Left ventricle myocardium superior (tissue), 1 donor: ENCODE results near the gene YTHDF2. TPM values are rescaled to one million over a fixed set of nuclear protein-coding genes. Genes with fewer than 3 reads are reported as not detected.
A peak's percentile ranks its signal among the peaks of the same experiment; 100 is the strongest.
"Not testable (repeated sequence)": the region's sequence is repeated elsewhere in the genome, so short reads cannot be mapped to it uniquely, and the experiment has no call there.

ENCODE experiments used
- ATAC-seq: fragments of 200-7000 bp; cut with Tn5 transposase; one replicate; pipeline ENCODE4 v1.9.1; 2020; ENCODE audit warnings: mild to moderate bottlenecking, moderate library complexity
- DNase-seq: peaks from one replicate; pipeline ENCODE4 v3.0.0-alpha.2; 2020
- intact Hi-C: fragments of 100-400 bp; cut with micrococcal nuclease; formaldehyde crosslinking; loops from one replicate; pipeline ENCODE4 v1.11.0; 2022
- long read RNA-seq: library from polyadenylated mRNA; unstranded; transcript quantifications from one replicate; pipeline ENCODE4 v2.0.0, GENCODE V29; 2021
- total RNA-seq: library from RNA; stranded (reverse); fragmentation: NEBNext Ultra II Directional; extraction: Animal tissue kit (Norgen Biotek cat#: 25700); gene quantifications from one replicate; pipeline ENCODE4 v1.2.1, GENCODE V29; 2021
- donor health status: DM: no; HTN: yes; CAD: no; lungs with severe emphysema.

Gene YTHDF2
- 36.0 TPM for total RNA-seq
- long read RNA-seq, transcript YTHDF2-201 (5 exons, 2,925 nt), result major isoform, 51 of 64 reads
- long read RNA-seq, partial matches to known transcripts, result 5 of 64 reads
- long read RNA-seq, other reads (novel, unspliced or antisense), result 7 of 64 reads

- peak; percentile 99 for ATAC-seq
- intact Hi-C loops, result loop anchor here (10.0 kb wide), 1 partner anchor 92 kb away; the partner anchor contains the start of genes RNU11 and TAF12
- DNase-seq, result peak; percentile 99
These were observed at the start of gene YTHDF2 for GRCh38 chr1:28736450-28737306. Gene YTHDF2, plus strand, starts transcription at chr1:28736940. Its CDS starts 181 bp downstream, at chr1:28737121.

- intact Hi-C loops, DNase-seq, ATAC-seq: not testable (repeated sequence)
These were observed 45.1 kb upstream of the YTHDF2 start for GRCh38 chr1:28691627-28692026.

- DNase-seq (no peak), ATAC-seq (no peak)
- intact Hi-C loops, result no loop called here
These were observed 33.1 kb upstream of the YTHDF2 start for GRCh38 chr1:28703629-28704028.

GRCh38 chr1:28716336-28716735 lies 20.4 kb upstream of the YTHDF2 start:
- ATAC-seq (no peak), DNase-seq (no peak)
- intact Hi-C loops, result no loop called here

DNA sequence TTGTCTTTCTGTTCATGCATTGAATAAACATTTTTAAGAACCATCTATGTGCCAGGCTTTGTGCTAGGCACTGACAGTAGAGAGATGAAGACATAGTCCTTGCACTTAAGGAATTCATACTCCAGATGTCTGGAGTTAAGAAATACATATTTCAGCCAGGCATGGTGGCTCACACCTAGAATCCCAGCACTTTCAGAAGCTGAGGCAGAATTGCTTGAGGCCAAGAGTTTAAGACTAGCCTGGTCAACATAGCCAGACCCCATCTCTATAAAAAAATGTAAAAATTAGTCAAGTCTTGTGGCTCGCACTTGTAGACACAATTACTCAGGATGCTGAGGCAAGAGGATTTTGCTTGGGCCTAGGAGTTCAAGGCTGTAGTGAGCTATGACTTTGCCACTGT lies 18.6 kb upstream of the YTHDF2 start:
- intact Hi-C loops, result no loop called here
- no peak for DNase-seq
- no peak for ATAC-seq

GRCh38 chr1:28718586-28719331 lies 18.0 kb upstream of the YTHDF2 start:
- intact Hi-C loops, result no loop called here
- no peak for ATAC-seq
- DNase-seq, result no peak

DNA sequence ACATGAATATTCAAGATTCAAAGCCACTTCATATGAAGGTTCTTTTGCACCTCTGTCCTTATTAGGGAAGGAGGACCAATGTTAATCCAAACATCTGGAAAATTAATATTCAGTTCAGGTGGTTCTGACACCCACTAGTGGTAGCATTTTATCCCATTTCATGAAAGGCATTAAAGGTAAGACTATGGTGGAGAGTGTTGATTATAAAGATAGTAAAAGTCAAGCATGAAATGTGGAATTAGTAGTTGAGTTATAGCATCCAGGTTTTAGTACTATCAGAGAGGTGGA lies 17.5 kb upstream of the YTHDF2 start:
- intact Hi-C loops, result no loop called here
- ATAC-seq, result no peak
- no peak for DNase-seq

- intact Hi-C loops, result no loop called here
These were observed 16.4 kb upstream of the YTHDF2 start for GRCh38 chr1:28720376-28720775.

GRCh38 chr1:28721927-28722326 lies 14.8 kb upstream of the YTHDF2 start:
- intact Hi-C loops, ATAC-seq, DNase-seq: not testable (repeated sequence)

More at GRCh38 chr1:28720376-28720775, 16.4 kb upstream of the YTHDF2 start:
- ATAC-seq (no peak), DNase-seq (no peak)

DNA sequence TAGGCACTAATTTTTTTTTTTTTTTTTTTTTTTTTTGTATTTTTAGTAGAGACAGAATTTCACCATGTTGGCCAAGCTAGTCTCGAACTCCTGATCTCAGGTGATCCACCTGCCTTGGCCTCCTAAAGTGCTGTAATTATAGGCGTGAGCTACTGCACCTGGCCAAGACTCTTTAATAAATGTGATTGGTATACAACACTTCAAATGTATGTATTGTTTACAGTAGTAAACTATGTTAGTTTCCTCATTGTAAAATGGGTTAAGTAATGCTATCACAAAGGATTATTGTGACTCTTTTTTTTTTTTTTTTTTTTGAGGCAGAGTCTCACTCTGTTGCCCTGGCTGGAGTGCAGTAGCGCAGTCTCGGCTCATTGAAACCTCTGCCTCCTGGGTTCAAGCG lies 11.4 kb upstream of the YTHDF2 start:
- ATAC-seq, intact Hi-C loops: not testable (repeated sequence)

GRCh38 chr1:28735961-28736449 lies 735 bp upstream of the YTHDF2 start:
- DNase-seq, result no peak
- intact Hi-C loops, result loop anchor here (10.0 kb wide), 1 partner anchor 91 kb away; the partner anchor contains the start of genes RNU11 and TAF12
- no peak for ATAC-seq

More for the DNA sequence above, 11.4 kb upstream of the YTHDF2 start:
- DNase-seq, result not testable (repeated sequence)

GRCh38 chr1:28737307-28738132 lies 780 bp downstream of the YTHDF2 start:
- DNase-seq, result peak; percentile 43
- intact Hi-C loops, result loop anchor here (10.0 kb wide), 1 partner anchor 93 kb away; the partner anchor contains the start of genes RNU11 and TAF12

GRCh38 chr1:28740118-28740517 lies 3.4 kb downstream of the YTHDF2 start:
- DNase-seq (no peak), ATAC-seq (no peak)
- intact Hi-C loops, result no loop called here

More at GRCh38 chr1:28737307-28738132, 780 bp downstream of the YTHDF2 start:
- peak; percentile 3 for ATAC-seq

DNA sequence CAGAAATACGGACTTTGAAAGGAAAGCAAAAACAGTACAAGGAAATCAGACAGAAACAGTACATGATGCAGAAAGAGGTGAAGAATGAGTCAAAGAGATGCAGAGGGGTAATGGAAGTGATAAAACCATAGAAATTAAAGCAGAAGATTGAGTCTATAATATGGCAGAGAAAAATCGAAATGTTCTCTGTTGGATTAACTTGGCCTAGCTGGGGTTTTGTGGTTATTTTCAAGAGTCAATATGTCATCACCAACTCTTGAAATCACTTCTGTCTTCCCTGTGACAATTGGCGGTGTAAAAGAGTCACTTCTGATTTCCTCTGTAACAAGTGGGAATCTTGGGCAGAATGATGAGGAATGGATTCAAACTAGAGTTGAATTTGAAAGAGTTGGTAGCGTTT lies 7.4 kb downstream of the YTHDF2 start:
- DNase-seq (no peak), ATAC-seq (no peak)
- intact Hi-C loops, result no loop called here

DNA sequence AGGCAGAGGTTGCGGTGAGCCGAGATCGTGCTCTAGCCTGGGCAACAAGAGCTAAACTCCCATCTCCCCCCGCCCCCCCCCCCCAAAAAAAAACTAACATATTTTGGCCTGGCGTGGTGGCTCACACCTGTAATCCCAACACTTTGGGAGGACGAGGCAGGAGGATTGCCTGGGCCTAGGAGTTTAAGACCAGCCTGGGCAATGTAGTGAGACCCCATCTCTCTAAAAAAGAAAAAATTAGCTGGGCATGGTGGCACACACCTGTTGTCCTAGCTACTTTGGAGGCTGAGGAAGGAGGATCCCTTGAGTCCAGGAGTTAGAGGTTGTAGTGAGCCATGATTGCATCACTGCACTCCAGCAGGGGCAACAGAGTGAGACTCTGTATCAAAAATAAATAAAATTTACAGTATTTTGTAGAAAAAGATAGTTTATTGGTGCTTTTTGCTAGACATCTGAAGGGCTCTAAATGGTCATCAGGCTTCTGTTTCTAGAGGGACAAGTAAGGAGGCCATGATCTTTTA lies 9.0 kb downstream of the YTHDF2 start:
- intact Hi-C loops, result no loop called here
- no peak for ATAC-seq

GRCh38 chr1:28750330-28750729 lies 13.6 kb downstream of the YTHDF2 start:
- intact Hi-C loops, result no loop called here
- no peak for DNase-seq
- no peak for ATAC-seq

More for the DNA sequence above, 9.0 kb downstream of the YTHDF2 start:
- DNase-seq, result no peak

DNA sequence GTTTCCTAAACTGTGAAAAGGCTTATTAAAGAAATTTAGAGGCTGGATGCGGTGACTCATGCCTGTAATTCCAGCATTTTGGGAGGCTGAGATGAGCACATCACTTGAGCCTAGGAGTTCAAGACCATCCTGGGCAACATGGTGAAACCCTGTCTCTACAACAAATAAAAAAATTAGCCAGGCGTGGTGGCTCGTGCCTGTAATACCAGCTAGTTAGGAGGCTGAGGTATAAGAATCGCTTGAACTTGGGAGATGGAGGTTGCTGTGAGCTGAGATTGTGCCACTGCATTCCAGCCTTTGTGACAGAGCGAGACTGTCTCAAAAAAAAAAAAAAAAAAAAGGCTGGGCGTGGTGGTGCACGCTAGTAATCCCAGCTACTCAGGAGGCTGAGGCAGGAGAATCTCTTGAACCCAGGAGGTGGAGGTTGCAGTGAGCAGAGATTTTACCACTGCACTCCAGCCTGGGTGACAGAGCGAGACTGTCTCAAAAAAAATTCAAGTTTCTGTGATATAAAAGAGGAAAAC lies 14.1 kb downstream of the YTHDF2 start:
- ATAC-seq, intact Hi-C loops, DNase-seq: not testable (repeated sequence)

- no peak for ATAC-seq
These were observed 14.7 kb downstream of the YTHDF2 start for GRCh38 chr1:28751315-28752060.

More at GRCh38 chr1:28751315-28752060, 14.7 kb downstream of the YTHDF2 start:
- intact Hi-C loops, result no loop called here
- DNase-seq, result no peak
